GM23248 (cell line): Measurements from ENCODE around the gene FH. TPM values are rescaled to one million over a fixed set of nuclear protein-coding genes. Genes with fewer than 3 reads are reported as not detected.
A peak's percentile ranks its signal among the peaks of the same experiment; 100 is the strongest.

Source experiments
- DNase-seq: peaks from one replicate; pipeline ENCODE4 v3.0.0-alpha.2; 2015
- H2AFZ ChIP-seq: fragments of 200-600 bp; sonication (generic); 2 replicates; pipeline ENCODE4 v1.6.1; 2016; ENCODE audit warnings: antibody characterized with exemption
- H3F3A ChIP-seq: fragments of 200-600 bp; sonication (generic); 2 replicates; pipeline ENCODE4 v1.6.1; 2016; ENCODE audit warnings: mild to moderate bottlenecking, antibody characterized with exemption, mixed run types; ENCODE audit not compliant: insufficient read depth
- H3K27ac ChIP-seq: fragments of 200-600 bp; sonication (generic); 2 replicates; pipeline ENCODE4 v1.5.1; 2016; ENCODE audit warnings: mild to moderate bottlenecking
- H3K27me3 ChIP-seq: fragments of 200-600 bp; sonication (generic); replicated peaks from 2 replicates; pipeline ENCODE4 v1.6.1; 2016; ENCODE audit warnings: mild to moderate bottlenecking; ENCODE audit not compliant: insufficient read depth
- H3K36me3 ChIP-seq: fragments of 200-600 bp; sonication (generic); 2 replicates; pipeline ENCODE4 v1.6.1; 2016; ENCODE audit warnings: low read depth, mild to moderate bottlenecking
- H3K4me1 ChIP-seq: fragments of 200-600 bp; sonication (generic); 2 replicates; pipeline ENCODE4 v1.6.1; 2016; ENCODE audit warnings: mild to moderate bottlenecking; ENCODE audit not compliant: insufficient read depth
- H3K4me2 ChIP-seq: fragments of 200-600 bp; sonication (generic); one replicate; pipeline ENCODE4 v1.6.1; 2016; ENCODE audit warnings: mild to moderate bottlenecking; ENCODE audit not compliant: unreplicated experiment
- H3K4me3 ChIP-seq: fragments of 200-600 bp; sonication (generic); 2 replicates; pipeline ENCODE4 v1.5.1; 2016; ENCODE audit warnings: mild to moderate bottlenecking
- H3K79me2 ChIP-seq: fragments of 200-600 bp; sonication (generic); 2 replicates; pipeline ENCODE4 v1.6.1; 2016; ENCODE audit warnings: mild to moderate bottlenecking; ENCODE audit not compliant: insufficient read depth
- H3K9ac ChIP-seq: fragments of 200-600 bp; sonication (generic); 2 replicates; pipeline ENCODE4 v1.6.1; 2016; ENCODE audit warnings: mild to moderate bottlenecking
- H3K9me2 ChIP-seq: fragments of 200-600 bp; sonication (generic); 2 replicates; pipeline ENCODE4 v1.6.1; 2016; ENCODE audit warnings: mixed run types, mild to moderate bottlenecking, moderate library complexity; ENCODE audit not compliant: insufficient read depth
- H3K9me3 ChIP-seq: fragments of 200-600 bp; sonication (generic); one replicate; pipeline ENCODE4 v1.6.1; 2017; ENCODE audit warnings: low read depth
- H4K20me1 ChIP-seq: fragments of 200-600 bp; sonication (generic); 2 replicates; pipeline ENCODE4 v1.6.0; 2016; ENCODE audit not compliant: insufficient read depth
- EZH2 ChIP-seq: fragments of 200-600 bp; sonication (generic); IDR thresholded peaks from 2 replicates; pipeline ENCODE4 v1.6.1; 2018; ENCODE audit warnings: antibody characterized with exemption, mild to moderate bottlenecking; ENCODE audit not compliant: insufficient read depth, poor library complexity, severe bottlenecking
- EZH2phosphoT487 ChIP-seq: fragments of 200-600 bp; sonication (generic); IDR thresholded peaks from 2 replicates; pipeline ENCODE4 v1.6.1; 2018; ENCODE audit warnings: antibody characterized with exemption, moderate library complexity, mild to moderate bottlenecking, low read depth; ENCODE audit not compliant: insufficient read depth
- WGBS, 2 experiments: methylation state at CpG; one replicate each; pipeline ENCODE4 v1.1.6; 2015 to 2017; ENCODE audit warnings: low lambda C conversion rate in 2 of 2, low coverage in 1 of 2; ENCODE audit errors: missing lambda C conversion rate in 2 of 2; 5-methylcytosine and 5-hydroxymethylcytosine counted together
- in situ Hi-C: fragments of 300-500 bp; cut with MboI; formaldehyde crosslinking; loops from 2 replicates; pipeline ENCODE4 v1.15.0; 2020
- polyA plus RNA-seq: library from polyadenylated mRNA; unstranded; fragments of >200 nt; fragmentation: Nextera tagmentation; extraction: Ambion mirVana; gene quantifications from 2 replicates; pipeline ENCODE4 v1.2.1, GENCODE V29; 2016
- total RNA-seq: library from RNA; depleted of rRNA; stranded (reverse); fragments of >200 nt; shearing (Covaris generic); gene quantifications from 2 replicates; pipeline ENCODE4 v1.2.3, GENCODE V29; 2014

Gene FH
- total and polyA plus RNA-seq, 2 experiments from 2014 or later = 63.1 to 71.7 TPM

- H3K36me3 ChIP-seq = peaks cover 8% of the 10 kb centered on the region
- no peaks in the 10 kb centered on the region for H3K9me2 ChIP-seq
- H3K79me2 ChIP-seq = peaks cover 43% of the 10 kb centered on the region
- H2AFZ ChIP-seq = peak overlapping the region; percentile 82
- TF ChIP-seq EZH2phosphoT487 (no peak), EZH2 (no peak)
- 0 out of 2 replicates have a peak, but pooled peaks cover 8% of the 10 kb centered on the region for H3K4me1 ChIP-seq
- H3K9me3 ChIP-seq = no peaks in the 10 kb centered on the region
- 25 to 29% methylated on average over 6 of the region's 6 CpGs for WGBS, 2 experiments
- H3F3A ChIP-seq = 0 out of 2 replicates have a peak, but pooled peaks cover 4% of the 10 kb centered on the region
- in situ Hi-C loops = no loop called here
- peak overlapping the region; percentile 63 for H3K4me2 ChIP-seq
- peak overlapping the region; percentile 42 for H3K9ac ChIP-seq
- H3K4me3 ChIP-seq = peak overlapping the region; percentile 78
- H4K20me1 ChIP-seq = no peaks in the 10 kb centered on the region
- no peak for DNase-seq
- no peak overlapping the region for H3K27ac ChIP-seq
- H3K27me3 ChIP-seq = peaks cover 14% of the 10 kb centered on the region; the same call in 1 of the 2 replicates
Measured at GRCh38 chr1:241520080-241520465, 518 bp upstream of the FH start.

DNA sequence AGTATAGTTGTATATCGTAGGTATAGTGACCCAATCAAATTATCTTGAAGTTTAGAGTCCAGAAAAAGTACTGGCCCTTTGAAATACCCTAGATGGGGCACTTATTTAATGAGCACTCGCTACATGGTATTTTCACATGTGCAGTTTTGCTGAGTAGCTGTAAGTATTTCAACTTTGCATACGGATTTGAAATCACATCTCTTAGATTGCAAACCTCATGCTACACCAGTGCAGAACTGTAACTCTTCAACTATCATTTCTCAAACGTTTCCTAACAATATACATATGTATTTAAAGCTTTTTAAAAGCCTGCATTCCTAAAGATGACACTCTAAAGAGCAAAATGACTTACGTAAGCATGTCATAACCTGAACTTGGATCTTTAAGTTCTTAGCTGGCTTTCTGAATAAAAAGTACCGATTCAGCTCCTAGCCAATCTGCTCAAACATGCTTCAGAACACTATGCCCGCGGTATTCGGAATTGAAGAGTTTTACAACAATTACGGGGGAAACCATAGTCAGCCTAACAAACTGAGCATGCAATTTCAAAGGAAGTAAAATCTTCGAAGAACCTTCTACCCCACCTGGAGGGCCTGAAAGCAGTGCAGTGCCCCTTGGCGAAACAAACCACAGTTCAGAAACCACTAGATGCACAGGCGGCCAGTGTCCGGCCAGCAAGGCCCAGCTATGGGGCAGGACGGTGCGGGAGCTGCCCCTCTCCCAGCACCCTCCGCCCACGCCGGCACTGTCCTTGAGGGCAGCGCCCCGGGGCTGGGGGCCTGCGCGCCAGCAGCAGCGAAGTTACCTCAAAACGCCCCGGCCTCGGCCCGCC is 863 bp downstream of the FH start:
- H3F3A ChIP-seq = 0 out of 2 replicates have a peak, but pooled peaks cover 4% of the 10 kb centered on the region
- H3K4me2 ChIP-seq = peak overlapping the region; percentile 100
- peaks cover 4% of the 10 kb centered on the region; the same call in 1 of the 2 replicates for H3K27me3 ChIP-seq
- H3K9me2 ChIP-seq = no peaks in the 10 kb centered on the region
- H2AFZ ChIP-seq = peak overlapping the region; percentile 82
- H3K4me1 ChIP-seq = 0 out of 2 replicates have a peak, but pooled peaks cover 8% of the 10 kb centered on the region
- in situ Hi-C loops = no loop called here
- 1 to 2% methylated on average over 24 to 28 of the region's 28 CpGs for WGBS, 2 experiments
- H3K79me2 ChIP-seq = peaks cover 57% of the 10 kb centered on the region
- peak overlapping the region; percentile 74 for H3K27ac ChIP-seq
- H3K9ac ChIP-seq = peak overlapping the region; percentile 85
- peak; percentile 72 for DNase-seq
- TF ChIP-seq EZH2phosphoT487 (no peak), EZH2 (no peak)
- no peaks in the 10 kb centered on the region for H4K20me1 ChIP-seq
- no peaks in the 10 kb centered on the region for H3K9me3 ChIP-seq
- peaks cover 12% of the 10 kb centered on the region for H3K36me3 ChIP-seq
- peak overlapping the region; percentile 78 for H3K4me3 ChIP-seq

DNA sequence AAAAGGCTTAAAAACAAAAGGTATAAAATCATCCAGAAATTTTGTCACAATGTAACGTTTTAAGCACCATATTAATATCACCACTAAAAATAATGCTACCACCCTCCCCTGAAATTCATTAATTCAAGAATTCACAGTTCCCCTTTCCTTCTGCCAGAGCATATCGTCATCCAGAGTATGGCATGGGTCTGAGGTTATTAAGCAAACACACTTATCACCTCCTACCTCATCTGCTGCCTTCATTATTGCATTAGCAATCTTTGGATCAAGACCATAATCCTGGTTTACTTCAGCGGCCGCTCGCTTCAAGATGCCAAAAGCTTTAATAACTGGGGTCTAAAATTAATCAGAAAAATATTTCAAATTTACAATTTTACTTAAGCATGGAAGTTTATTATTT is 6.2 kb downstream of the FH start:
- Histone ChIP-seq H2AFZ (no peak overlapping the region), H3K9me3 (no peaks in the 10 kb centered on the region), H3F3A (peaks cover 3% of the 10 kb centered on the region), H3K4me2 (no peak overlapping the region), H3K36me3 (peaks cover 51% of the 10 kb centered on the region), H3K27me3 (no peaks in the 10 kb centered on the region), H3K4me3 (no peak overlapping the region), H3K79me2 (peaks cover 57% of the 10 kb centered on the region), H3K9me2 (no peaks in the 10 kb centered on the region), H3K9ac (no peak overlapping the region), H3K27ac (no peak overlapping the region), H4K20me1 (no peaks in the 10 kb centered on the region), H3K4me1 (peaks cover 11% of the 10 kb centered on the region; the same call in 1 of the 2 replicates)
- in situ Hi-C loops = no loop called here
- 90 to 92% methylated on average over 5 of the region's 5 CpGs for WGBS, 2 experiments
- DNase-seq = no peak
- TF ChIP-seq EZH2 = no peak
- TF ChIP-seq EZH2phosphoT487 = no peak

DNA sequence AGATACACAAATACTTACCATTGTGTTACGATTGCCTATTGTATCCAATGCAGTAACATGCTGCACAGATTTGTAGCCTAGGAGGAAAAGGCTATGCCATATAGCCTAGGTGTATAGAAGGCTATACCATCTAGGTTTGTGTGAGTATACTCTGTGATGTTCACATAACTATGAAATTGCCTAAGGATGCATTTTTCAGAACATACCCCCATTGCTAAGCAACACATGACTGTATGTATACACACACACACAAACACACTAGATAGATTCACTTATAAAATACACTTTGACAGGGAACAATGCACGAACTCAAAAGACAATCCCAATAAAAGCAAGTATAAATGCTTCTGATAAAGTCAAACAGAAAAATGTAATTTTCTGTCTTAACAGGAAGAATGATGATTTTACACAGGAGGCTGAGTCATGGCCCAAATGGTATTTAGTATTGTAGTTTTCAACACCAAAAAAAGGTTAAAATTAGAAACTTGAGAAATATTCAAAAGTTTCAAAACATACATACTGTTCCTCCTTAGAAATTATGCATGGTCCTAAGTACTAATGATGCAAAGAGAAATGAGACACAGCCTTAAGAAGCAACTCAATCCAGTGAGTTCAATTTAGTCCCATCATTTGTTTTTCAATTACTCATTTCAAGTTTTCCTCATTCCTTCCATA is 12.2 kb downstream of the FH start:
- peaks cover 75% of the 10 kb centered on the region for H3K36me3 ChIP-seq

More for the DNA sequence above, 12.2 kb downstream of the FH start:
- no peaks in the 10 kb centered on the region for H3K9me2 ChIP-seq
- H3K79me2 ChIP-seq = peaks cover 2% of the 10 kb centered on the region; the same call in 1 of the 2 replicates
- H4K20me1 ChIP-seq = no peaks in the 10 kb centered on the region
- peak overlapping the region; percentile 8 for H3K4me2 ChIP-seq
- H3K4me1 ChIP-seq = peaks cover 24% of the 10 kb centered on the region
- in situ Hi-C loops = loop anchor here (10.0 kb wide), 1 partner anchor 773 kb away; no protein-coding TSS in a partner anchor
- H3K27ac ChIP-seq = peak overlapping the region; percentile 37
- H3K27me3 ChIP-seq = no peaks in the 10 kb centered on the region
- H3K9me3 ChIP-seq = no peaks in the 10 kb centered on the region
- no peak overlapping the region for H3K9ac ChIP-seq
- no peak overlapping the region for H2AFZ ChIP-seq
- TF ChIP-seq EZH2phosphoT487 = no peak
- TF ChIP-seq EZH2 = no peak
- DNase-seq = peak; percentile 49
- WGBS, 2 experiments = 90 to 96% methylated on average over 2 of the region's 2 CpGs
- peaks cover 16% of the 10 kb centered on the region for H3F3A ChIP-seq
- no peak overlapping the region for H3K4me3 ChIP-seq
